ENCODE data around the gene RSBN1. TPM values are rescaled to one million over a fixed set of nuclear protein-coding genes. Genes with fewer than 3 reads are reported as not detected.

RSBN1 gene
- total RNA-seq, 1 donor from 2014 or later = 11.8 TPM

DNA sequence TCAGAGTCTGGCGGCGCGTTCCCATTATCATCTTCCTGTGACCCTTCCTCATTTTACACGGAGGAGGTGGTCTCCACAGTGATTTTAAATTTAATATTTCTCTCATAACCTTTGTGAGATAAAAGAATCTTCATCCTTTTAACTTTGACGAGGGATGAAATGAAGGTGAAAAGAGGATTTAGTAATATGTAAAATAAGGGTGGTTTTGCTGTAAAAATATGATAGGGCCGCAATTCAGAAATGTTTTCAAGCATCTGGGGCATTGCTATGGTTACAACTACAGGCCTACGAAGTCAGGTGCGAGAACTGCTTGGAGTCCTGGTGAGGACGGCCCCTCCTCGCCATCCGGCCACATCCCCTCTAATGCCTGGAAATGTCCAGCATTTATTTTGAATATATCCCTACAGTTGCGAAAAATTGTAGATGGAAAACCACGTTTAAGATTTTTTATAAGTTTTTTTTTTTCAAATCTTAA, 422 bp upstream of the RSBN1 start:
- H3K27ac Mint-ChIP-seq (ENCODE audit: unreplicated experiment) = peak overlapping the region; percentile 96
- peak; percentile 37 for TF ChIP-seq CTCF (IDR thresholded peaks at IDR 0.05)
- no peaks in the 10 kb centered on the region for H3K36me3 Mint-ChIP-seq (ENCODE audit: low read depth)
- H3K27me3 Mint-ChIP-seq (ENCODE audit: low read depth) = no peaks in the 10 kb centered on the region
- DNase-seq (ENCODE audit: low spot score) = no peak
- peaks cover 31% of the 10 kb centered on the region for H3K4me1 Mint-ChIP-seq (ENCODE audit: low read depth)
- H3K9me3 Mint-ChIP-seq (ENCODE audit: low read depth) = no peaks in the 10 kb centered on the region
- H3K4me3 Mint-ChIP-seq (ENCODE audit: unreplicated experiment) = peak overlapping the region; percentile 93

DNA sequence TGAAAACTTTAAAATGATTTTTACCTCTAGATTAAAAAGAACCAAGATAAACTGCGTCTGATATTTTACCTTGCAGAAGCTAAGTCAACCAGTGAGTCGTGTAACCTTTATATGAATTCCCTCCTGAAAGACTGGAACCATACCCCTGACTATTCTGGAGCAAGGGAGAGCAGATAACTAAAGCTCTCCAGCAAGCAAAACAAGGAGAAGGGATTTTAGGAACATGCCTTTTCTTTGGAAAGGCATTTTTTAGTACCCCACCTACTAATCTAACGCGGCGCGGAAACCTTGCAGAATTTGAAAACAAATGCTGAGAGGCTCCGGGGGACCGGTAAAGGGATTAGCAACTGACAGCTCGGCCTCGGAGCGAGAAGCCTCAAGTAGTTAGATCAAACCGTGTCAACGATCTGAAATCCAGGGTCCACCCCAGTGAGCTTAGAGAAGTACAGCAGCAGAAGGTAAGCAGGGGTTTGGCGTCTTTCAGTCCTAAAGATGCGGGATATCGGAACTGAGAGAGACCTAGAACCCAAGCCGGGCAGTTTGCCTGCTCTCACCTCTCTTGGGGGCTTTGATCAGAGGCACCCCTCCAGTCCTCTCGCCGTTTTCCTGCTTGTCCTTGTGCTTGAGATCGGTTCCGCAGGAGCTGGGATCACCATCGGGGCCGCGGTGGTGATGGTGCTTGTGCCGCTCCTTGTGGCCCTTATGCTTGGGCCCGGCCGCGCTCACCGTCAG, 954 bp downstream of the RSBN1 start:
- Mint-ChIP-seq H3K4me3 (ENCODE audit: unreplicated experiment) (peak overlapping the region; percentile 93), H3K27ac (ENCODE audit: unreplicated experiment) (peak overlapping the region; percentile 96), H3K4me1 (ENCODE audit: low read depth) (peaks cover 31% of the 10 kb centered on the region), H3K36me3 (ENCODE audit: low read depth) (no peaks in the 10 kb centered on the region), H3K27me3 (ENCODE audit: low read depth) (no peaks in the 10 kb centered on the region), H3K9me3 (ENCODE audit: low read depth) (no peaks in the 10 kb centered on the region)
- DNase-seq (ENCODE audit: low spot score) = no peak
- no peak for TF ChIP-seq CTCF (IDR thresholded peaks at IDR 0.05)

GRCh38 chr1:113809670-113810602, 2.3 kb downstream of the RSBN1 start:
- Mint-ChIP-seq H3K4me3 (ENCODE audit: unreplicated experiment) (peak overlapping the region; percentile 93), H3K4me1 (ENCODE audit: low read depth) (peaks cover 39% of the 10 kb centered on the region), H3K36me3 (ENCODE audit: low read depth) (no peaks in the 10 kb centered on the region), H3K27ac (ENCODE audit: unreplicated experiment) (peak overlapping the region; percentile 88), H3K9me3 (ENCODE audit: low read depth) (no peaks in the 10 kb centered on the region), H3K27me3 (ENCODE audit: low read depth) (no peaks in the 10 kb centered on the region)
- TF ChIP-seq CTCF (IDR thresholded peaks at IDR 0.05) = no peak
- no peak for DNase-seq (ENCODE audit: low spot score)

- no peak overlapping the region for H3K4me3 Mint-ChIP-seq (ENCODE audit: unreplicated experiment)
These were observed 3.7 kb downstream of the RSBN1 start for GRCh38 chr1:113808450-113809195.

More at GRCh38 chr1:113808450-113809195, 3.7 kb downstream of the RSBN1 start:
- no peak for DNase-seq (ENCODE audit: low spot score)
- H3K27me3 Mint-ChIP-seq (ENCODE audit: low read depth) = no peaks in the 10 kb centered on the region
- no peaks in the 10 kb centered on the region for H3K36me3 Mint-ChIP-seq (ENCODE audit: low read depth)
- peaks cover 49% of the 10 kb centered on the region for H3K4me1 Mint-ChIP-seq (ENCODE audit: low read depth)
- peak overlapping the region; percentile 41 for H3K27ac Mint-ChIP-seq (ENCODE audit: unreplicated experiment)
- no peaks in the 10 kb centered on the region for H3K9me3 Mint-ChIP-seq (ENCODE audit: low read depth)
- TF ChIP-seq CTCF (IDR thresholded peaks at IDR 0.05) = no peak
